DND-41 (cell line): ENCODE data around the gene CYLC1.
A peak's percentile ranks its signal among the peaks of the same experiment; 100 is the strongest.

Source experiments
- ATAC-seq: fragments of 200-7000 bp; cut with Tn5 transposase; 3 replicates; pipeline ENCODE4 v1.9.1; 2021; ENCODE audit warnings: low read depth; ENCODE audit not compliant: insufficient read depth
- DNase-seq: peaks from one replicate; pipeline ENCODE4 v3.0.0-alpha.2; 2020
- H2AFZ ChIP-seq: 2 replicates; pipeline ENCODE4 v1.6.0; 2012; ENCODE audit warnings: low read depth, low read length
- H3K27ac ChIP-seq: 2 replicates; pipeline ENCODE4 v1.5.1; 2012; ENCODE audit warnings: low read length, inconsistent platforms
- H3K27me3 ChIP-seq: fragments of 200-600 bp; sonication (generic); 2 replicates; pipeline ENCODE4 v1.6.0; 2012; ENCODE audit warnings: low read length, mild to moderate bottlenecking, inconsistent platforms; ENCODE audit not compliant: insufficient read depth, poor library complexity
- H3K36me3 ChIP-seq: 2 replicates; pipeline ENCODE4 v1.5.1; 2012; ENCODE audit warnings: low read length, inconsistent platforms; ENCODE audit not compliant: insufficient read depth
- H3K4me1 ChIP-seq: 2 replicates; pipeline ENCODE4 v1.5.1; 2012; ENCODE audit warnings: mild to moderate bottlenecking, low read length; ENCODE audit not compliant: insufficient read depth
- H3K4me2 ChIP-seq: 2 replicates; pipeline ENCODE4 v1.6.0; 2012; ENCODE audit warnings: mild to moderate bottlenecking, moderate library complexity, low read length, inconsistent platforms; ENCODE audit not compliant: insufficient read depth
- H3K4me3 ChIP-seq, 2 experiments: fragments of 200-600 bp in 1 of 2; shearing (Covaris generic) in 1 of 2; 2 replicates each; pipeline ENCODE4 v1.5.1; 2012 to 2016; ENCODE audit warnings: inconsistent platforms in 2 of 2, low read length in 2 of 2, mild to moderate bottlenecking in 2 of 2, low read depth in 1 of 2, moderate library complexity in 1 of 2
- H3K79me2 ChIP-seq: 2 replicates; pipeline ENCODE4 v1.6.0; 2012; ENCODE audit warnings: low read length, inconsistent platforms; ENCODE audit not compliant: insufficient read depth
- H3K9ac ChIP-seq: 2 replicates; pipeline ENCODE4 v1.6.0; 2012; ENCODE audit warnings: low read depth, mild to moderate bottlenecking, inconsistent platforms, low read length, moderate library complexity
- H3K9me3 ChIP-seq: 2 replicates; pipeline ENCODE4 v1.5.1; 2012; ENCODE audit warnings: low read length, moderate library complexity, mild to moderate bottlenecking, inconsistent platforms; ENCODE audit not compliant: insufficient read depth, severe bottlenecking
- H4K20me1 ChIP-seq: 2 replicates; pipeline ENCODE4 v1.6.0; 2012; ENCODE audit warnings: low read length; ENCODE audit not compliant: insufficient read depth
- EZH2 ChIP-seq: IDR thresholded peaks from 3 replicates; pipeline ENCODE4 v1.6.1; 2012; ENCODE audit warnings: borderline replicate concordance, low read depth, mild to moderate bottlenecking, moderate library complexity, low read length, inconsistent platforms; ENCODE audit not compliant: severe bottlenecking
- TF ChIP-seq, protein P1 (sequence below): IDR thresholded peaks from 2 replicates; pipeline ENCODE4 v1.5.1; 2012; ENCODE audit warnings: borderline replicate concordance, low read length, moderate library complexity, mild to moderate bottlenecking; ENCODE audit not compliant: poor library complexity, severe bottlenecking; ENCODE audit errors: extremely low read depth

The CYLC1 gene

DNA sequence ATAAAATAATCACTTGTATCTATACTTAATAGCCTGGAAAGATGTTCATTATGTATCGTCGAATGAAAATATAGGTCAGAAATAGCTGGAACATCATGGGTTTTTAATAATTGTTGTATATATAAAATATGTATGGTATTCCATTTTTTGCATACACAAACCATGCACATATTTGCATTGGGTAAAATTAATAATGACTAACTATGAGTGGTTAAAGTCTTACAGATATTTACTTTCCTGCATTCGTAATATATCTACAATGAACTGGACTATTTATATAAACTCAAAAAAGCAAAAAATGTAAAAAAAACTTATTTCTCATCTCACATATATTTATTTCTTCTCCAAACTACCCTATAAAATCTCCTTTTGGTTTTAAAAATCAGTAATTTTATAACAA is 46.0 kb downstream of the CYLC1 start:
- no peak for ATAC-seq
- Histone ChIP-seq H3K27me3 (no peaks in the 10 kb centered on the region), H4K20me1 (no peaks in the 10 kb centered on the region), H3K4me2 (no peak overlapping the region), H3K4me3 (no peak overlapping the region), H2AFZ (no peak overlapping the region), H3K4me1 (no peaks in the 10 kb centered on the region), H3K36me3 (no peaks in the 10 kb centered on the region), H3K27ac (no peak overlapping the region), H3K9me3 (no peaks in the 10 kb centered on the region), H3K9ac (no peak overlapping the region), H3K79me2 (no peaks in the 10 kb centered on the region)
- TF ChIP-seq EZH2 = no peak
- TF ChIP-seq, protein P1, sequence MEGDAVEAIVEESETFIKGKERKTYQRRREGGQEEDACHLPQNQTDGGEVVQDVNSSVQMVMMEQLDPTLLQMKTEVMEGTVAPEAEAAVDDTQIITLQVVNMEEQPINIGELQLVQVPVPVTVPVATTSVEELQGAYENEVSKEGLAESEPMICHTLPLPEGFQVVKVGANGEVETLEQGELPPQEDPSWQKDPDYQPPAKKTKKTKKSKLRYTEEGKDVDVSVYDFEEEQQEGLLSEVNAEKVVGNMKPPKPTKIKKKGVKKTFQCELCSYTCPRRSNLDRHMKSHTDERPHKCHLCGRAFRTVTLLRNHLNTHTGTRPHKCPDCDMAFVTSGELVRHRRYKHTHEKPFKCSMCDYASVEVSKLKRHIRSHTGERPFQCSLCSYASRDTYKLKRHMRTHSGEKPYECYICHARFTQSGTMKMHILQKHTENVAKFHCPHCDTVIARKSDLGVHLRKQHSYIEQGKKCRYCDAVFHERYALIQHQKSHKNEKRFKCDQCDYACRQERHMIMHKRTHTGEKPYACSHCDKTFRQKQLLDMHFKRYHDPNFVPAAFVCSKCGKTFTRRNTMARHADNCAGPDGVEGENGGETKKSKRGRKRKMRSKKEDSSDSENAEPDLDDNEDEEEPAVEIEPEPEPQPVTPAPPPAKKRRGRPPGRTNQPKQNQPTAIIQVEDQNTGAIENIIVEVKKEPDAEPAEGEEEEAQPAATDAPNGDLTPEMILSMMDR = no peak
- DNase-seq = no peak

DNA sequence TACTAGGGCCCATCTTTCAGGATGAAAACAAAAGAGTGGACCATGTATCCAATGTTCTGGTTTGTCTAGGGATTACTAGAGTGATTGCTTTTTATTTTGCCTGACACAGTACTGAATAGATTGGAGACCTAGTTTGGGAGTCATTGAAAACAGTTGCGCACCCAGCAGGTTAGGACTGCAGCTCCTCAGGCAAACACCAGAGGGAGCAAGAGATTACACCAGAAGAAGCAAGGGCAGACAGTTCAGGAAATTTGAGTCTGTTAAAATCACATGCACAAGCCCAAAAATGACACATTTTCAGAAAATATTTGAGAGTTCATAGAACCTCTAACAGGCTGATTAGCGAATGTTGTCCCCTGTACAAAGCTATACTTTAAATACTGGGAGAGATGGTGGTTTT is 55.6 kb downstream of the CYLC1 start:
- no peaks in the 10 kb centered on the region for H4K20me1 ChIP-seq
- DNase-seq = peak; percentile 3
- no peak overlapping the region for H3K4me2 ChIP-seq
- no peak overlapping the region for H2AFZ ChIP-seq
- H3K27ac ChIP-seq = no peak overlapping the region
- H3K4me3 ChIP-seq = no peak overlapping the region
- H3K9ac ChIP-seq = no peak overlapping the region
- no peaks in the 10 kb centered on the region for H3K9me3 ChIP-seq
- H3K4me1 ChIP-seq = no peaks in the 10 kb centered on the region
- TF ChIP-seq EZH2 = no peak
- TF ChIP-seq, protein P1 = peak; percentile 53
- ATAC-seq = no peak
- H3K27me3 ChIP-seq = no peaks in the 10 kb centered on the region
- no peaks in the 10 kb centered on the region for H3K79me2 ChIP-seq
- H3K36me3 ChIP-seq = no peaks in the 10 kb centered on the region

DNA sequence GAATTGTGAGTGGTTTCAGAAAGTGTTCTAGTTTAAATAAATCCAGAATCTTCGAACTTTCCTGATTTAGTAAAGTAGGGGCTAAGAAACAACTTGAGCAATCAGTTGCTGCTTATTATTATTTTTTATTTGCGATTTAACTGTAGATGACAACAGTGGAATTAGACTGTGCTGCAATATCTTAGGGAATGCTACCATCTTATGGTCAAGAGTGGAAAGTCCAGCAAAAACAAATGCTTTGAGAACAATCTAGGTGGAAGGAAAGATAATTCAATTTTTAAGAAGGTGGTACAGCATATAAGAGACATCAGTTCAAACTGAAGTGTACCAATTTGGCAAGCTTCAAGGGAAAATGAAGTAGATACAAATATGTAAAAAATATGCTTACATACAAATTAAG is 73.3 kb downstream of the CYLC1 start:
- ATAC-seq = no peak
- no peaks in the 10 kb centered on the region for H3K36me3 ChIP-seq
- no peak overlapping the region for H3K4me2 ChIP-seq
- no peaks in the 10 kb centered on the region for H4K20me1 ChIP-seq
- H3K9ac ChIP-seq = no peak overlapping the region
- no peaks in the 10 kb centered on the region for H3K9me3 ChIP-seq
- TF ChIP-seq, protein P1 = no peak
- TF ChIP-seq EZH2 = no peak
- H3K27me3 ChIP-seq = no peaks in the 10 kb centered on the region
- H3K4me3 ChIP-seq = no peak overlapping the region
- no peaks in the 10 kb centered on the region for H3K4me1 ChIP-seq
- DNase-seq = no peak
- H2AFZ ChIP-seq = no peak overlapping the region
- H3K79me2 ChIP-seq = no peaks in the 10 kb centered on the region
- no peak overlapping the region for H3K27ac ChIP-seq
